ENCODE data around the gene JARID2. TPM values are rescaled to one million over a fixed set of nuclear protein-coding genes. Genes with fewer than 3 reads are reported as not detected.
A peak's percentile ranks its signal among the peaks of the same experiment; 100 is the strongest.

Gene JARID2
- total and polyA plus RNA-seq, 2 of the 4 experiments (the other 2 are of a cell fraction) = 9.6 to 12.9 TPM

DNA sequence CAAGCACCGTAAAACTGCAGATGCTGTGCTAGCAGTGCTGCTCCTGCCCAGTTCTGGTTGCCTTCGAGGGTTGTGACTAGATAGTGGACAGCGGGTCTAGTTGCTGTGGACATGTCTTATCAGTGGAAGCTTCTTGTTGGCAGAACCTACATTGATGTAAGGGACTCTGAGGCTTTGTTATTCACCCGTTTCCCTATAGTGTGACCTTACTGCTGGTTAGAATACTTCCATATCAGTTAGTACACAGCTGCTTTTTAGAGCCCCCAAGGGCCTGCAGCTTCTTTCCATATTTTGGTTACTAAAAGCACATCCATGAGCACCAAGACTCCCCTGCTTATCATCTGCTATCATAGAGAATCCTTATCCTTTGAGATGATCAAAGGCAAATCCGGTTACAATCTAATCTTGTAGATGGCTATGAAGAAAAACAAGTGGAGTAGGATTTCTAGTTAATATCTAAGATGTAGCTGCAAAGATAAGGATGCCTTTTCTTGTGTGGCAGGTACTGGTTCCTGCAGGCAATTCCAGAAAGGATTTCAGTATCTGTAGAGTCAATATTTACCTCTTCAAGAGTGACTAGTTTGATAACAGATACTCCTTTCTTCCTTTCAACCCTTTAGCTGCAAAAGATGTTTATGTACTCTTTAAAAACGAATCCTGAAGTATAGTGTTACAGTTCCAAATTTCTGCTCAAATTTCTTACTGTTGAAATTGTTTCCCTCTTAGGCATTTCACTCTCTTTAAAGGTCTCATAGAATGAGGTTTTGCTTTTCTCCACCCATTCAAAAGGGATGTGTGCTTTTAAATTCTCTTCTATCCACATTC is 163.6 kb downstream of the JARID2 start:
- intact Hi-C loops (cut with micrococcal nuclease) = no loop called here
- Histone ChIP-seq H2AK5ac (ENCODE audit: low read depth, low read length) (no peak overlapping the region), H3K27me3 (ENCODE audit: control insufficient read depth, insufficient read depth, low read length) (no peaks in the 10 kb centered on the region), H3K4ac (ENCODE audit: low read depth, low read length) (no peak overlapping the region), H3K4me3 (ENCODE audit: insufficient read depth, low read depth, low read length) (no peak overlapping the region), H2BK5ac (ENCODE audit: low read depth, low read length, poor library complexity, severe bottlenecking) (no peak overlapping the region), H4K8ac (ENCODE audit: low read depth in 2 of 2, low read length in 2 of 2) (no peak overlapping the region), H3K18ac (ENCODE audit: low read depth, low read length) (no peak overlapping the region), H3K79me1 (ENCODE audit: low read depth in 1 of 2, low read length in 2 of 2) (peaks cover 15 to 83% of the 10 kb centered on the region in 2 experiments), H2AFZ (replicated peaks; ENCODE audit: low read length, poor library complexity) (no peak overlapping the region), H2BK15ac (ENCODE audit: low read depth, low read length) (no peak overlapping the region), H4K91ac (ENCODE audit: insufficient read depth, low read depth, low read length) (no peak overlapping the region), H3K4me1 (ENCODE audit: control insufficient read depth, insufficient read depth, low read length) (peaks cover 10% of the 10 kb centered on the region), H3K4me2 (ENCODE audit: low read depth, low read length) (peak overlapping the region; percentile 62), H3K9me1 (ENCODE audit: insufficient read depth, low read length) (peaks cover 9% of the 10 kb centered on the region), H2BK20ac (ENCODE audit: low read depth, low read length) (no peak overlapping the region), H4K20me1 (ENCODE audit: insufficient read depth, low read length) (peaks cover 85% of the 10 kb centered on the region), H3K36me3 (ENCODE audit: control insufficient read depth, insufficient read depth, low read length) (peaks cover 2% of the 10 kb centered on the region; the same call in 1 of the 2 replicates), H3K9ac (ENCODE audit: low read depth, low read length) (no peak overlapping the region), H4K5ac (ENCODE audit: low read depth, low read length) (no peak overlapping the region), H3K27ac (ENCODE audit: insufficient read depth, low read length) (no peak overlapping the region), H3K23ac (ENCODE audit: low read depth, low read length) (no peak overlapping the region), H2BK120ac (ENCODE audit: low read depth, low read length) (no peak overlapping the region), H3K9me3 (ENCODE audit: control insufficient read depth, insufficient read depth, low read length) (no peaks in the 10 kb centered on the region), H2AK9ac (replicated peaks; ENCODE audit: low read depth, low read length, poor library complexity) (no peak overlapping the region), H3K56ac (ENCODE audit: extremely low read depth, insufficient read depth, low read length) (no peak overlapping the region), H3K14ac (replicated peaks; ENCODE audit: low read depth, low read length) (no peak overlapping the region)
- no TSS peak for BruUV-seq (replicated peaks)
- 50% methylated on average over 2 of the region's 6 CpGs; no CpG with 5 or more reads in 1 of the 2 experiments for WGBS, 2 experiments (ENCODE audit: extremely low coverage in 2 of 2, insufficient read length in 1 of 2)
- in situ Hi-C loops (cut with MboI; ENCODE audit: low sequenced_read_pairs) = no loop called here
- no peak; the same call in 1 of the 2 replicates for ATAC-seq (ENCODE audit: low read depth)
- CTCF ChIA-PET = interaction anchor here (0.6 kb wide), 1 partner anchor 546 kb away, joined by 5 read pairs; no protein-coding TSS in a partner anchor
- POLR2A ChIA-PET (ENCODE audit: unreplicated experiment) = no interaction called here
- dilution Hi-C loops (cut with HindIII; ENCODE audit: low sequenced_read_pairs, unreplicated experiment) = no loop called here
- no peak for DNase-seq
- TF ChIP-seq RFX5 (IDR thresholded peaks at IDR 0.05; ENCODE audit: low read depth, low read length) (no peak), POLR2A (IDR thresholded peaks at IDR 0.05; ENCODE audit: low read depth, low read length) (no peak), CHD1 (IDR thresholded peaks at IDR 0.05; ENCODE audit: low read depth, low read length) (no peak), RCOR1 (IDR thresholded peaks at IDR 0.05; ENCODE audit: insufficient replicate concordance, low read length) (no peak), SMC3 (IDR thresholded peaks at IDR 0.05; ENCODE audit: low read depth, low read length) (no peak), RAD21 (IDR thresholded peaks at IDR 0.05; ENCODE audit: low read length) (no peak), BHLHE40 (IDR thresholded peaks at IDR 0.05; ENCODE audit: low read depth, low read length) (no peak), FOS (IDR thresholded peaks at IDR 0.05; ENCODE audit: low read depth, low read length) (no peak), MAZ (IDR thresholded peaks at IDR 0.05; ENCODE audit: borderline replicate concordance, low read depth, low read length) (no peak), MAFK (IDR thresholded peaks at IDR 0.05; ENCODE audit: low read depth, low read length) (no peak), MXI1 (IDR thresholded peaks at IDR 0.05; ENCODE audit: borderline replicate concordance, low read depth, low read length) (no peak), NFE2L2 (IDR thresholded peaks at IDR 0.05; ENCODE audit: low read depth, low read length) (no peak)
- TF ChIP-seq, protein P1, sequence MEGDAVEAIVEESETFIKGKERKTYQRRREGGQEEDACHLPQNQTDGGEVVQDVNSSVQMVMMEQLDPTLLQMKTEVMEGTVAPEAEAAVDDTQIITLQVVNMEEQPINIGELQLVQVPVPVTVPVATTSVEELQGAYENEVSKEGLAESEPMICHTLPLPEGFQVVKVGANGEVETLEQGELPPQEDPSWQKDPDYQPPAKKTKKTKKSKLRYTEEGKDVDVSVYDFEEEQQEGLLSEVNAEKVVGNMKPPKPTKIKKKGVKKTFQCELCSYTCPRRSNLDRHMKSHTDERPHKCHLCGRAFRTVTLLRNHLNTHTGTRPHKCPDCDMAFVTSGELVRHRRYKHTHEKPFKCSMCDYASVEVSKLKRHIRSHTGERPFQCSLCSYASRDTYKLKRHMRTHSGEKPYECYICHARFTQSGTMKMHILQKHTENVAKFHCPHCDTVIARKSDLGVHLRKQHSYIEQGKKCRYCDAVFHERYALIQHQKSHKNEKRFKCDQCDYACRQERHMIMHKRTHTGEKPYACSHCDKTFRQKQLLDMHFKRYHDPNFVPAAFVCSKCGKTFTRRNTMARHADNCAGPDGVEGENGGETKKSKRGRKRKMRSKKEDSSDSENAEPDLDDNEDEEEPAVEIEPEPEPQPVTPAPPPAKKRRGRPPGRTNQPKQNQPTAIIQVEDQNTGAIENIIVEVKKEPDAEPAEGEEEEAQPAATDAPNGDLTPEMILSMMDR (conservative IDR thresholded peaks at IDR 0.05; ENCODE audit: low read depth, low read length) = no peak
- TF ChIP-seq, protein P2, sequence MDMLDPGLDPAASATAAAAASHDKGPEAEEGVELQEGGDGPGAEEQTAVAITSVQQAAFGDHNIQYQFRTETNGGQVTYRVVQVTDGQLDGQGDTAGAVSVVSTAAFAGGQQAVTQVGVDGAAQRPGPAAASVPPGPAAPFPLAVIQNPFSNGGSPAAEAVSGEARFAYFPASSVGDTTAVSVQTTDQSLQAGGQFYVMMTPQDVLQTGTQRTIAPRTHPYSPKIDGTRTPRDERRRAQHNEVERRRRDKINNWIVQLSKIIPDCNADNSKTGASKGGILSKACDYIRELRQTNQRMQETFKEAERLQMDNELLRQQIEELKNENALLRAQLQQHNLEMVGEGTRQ (IDR thresholded peaks at IDR 0.05; ENCODE audit: low read depth, low read length) = no peak
- TF ChIP-seq, protein P3, sequence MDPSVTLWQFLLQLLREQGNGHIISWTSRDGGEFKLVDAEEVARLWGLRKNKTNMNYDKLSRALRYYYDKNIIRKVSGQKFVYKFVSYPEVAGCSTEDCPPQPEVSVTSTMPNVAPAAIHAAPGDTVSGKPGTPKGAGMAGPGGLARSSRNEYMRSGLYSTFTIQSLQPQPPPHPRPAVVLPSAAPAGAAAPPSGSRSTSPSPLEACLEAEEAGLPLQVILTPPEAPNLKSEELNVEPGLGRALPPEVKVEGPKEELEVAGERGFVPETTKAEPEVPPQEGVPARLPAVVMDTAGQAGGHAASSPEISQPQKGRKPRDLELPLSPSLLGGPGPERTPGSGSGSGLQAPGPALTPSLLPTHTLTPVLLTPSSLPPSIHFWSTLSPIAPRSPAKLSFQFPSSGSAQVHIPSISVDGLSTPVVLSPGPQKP (IDR thresholded peaks at IDR 0.05; ENCODE audit: borderline replicate concordance, low read depth, low read length) = no peak
